Muscle of arm (tissue), 12 donors: Measurements from ENCODE around the gene ACAT2. TPM values are rescaled to one million over a fixed set of nuclear protein-coding genes. Genes with fewer than 3 reads are reported as not detected.
"Not testable (repeated sequence)": the region's sequence is repeated elsewhere in the genome, so short reads cannot be mapped to it uniquely, and the experiment has no call there.

ENCODE experiments used
- DNase-seq: peaks from one replicate; pipeline ENCODE4 v3.0.0-alpha.2; 2013
- polyA plus RNA-seq, 12 donors: library from polyadenylated mRNA; unstranded; fragments of 120-200 nt; gene quantifications; one replicate each; pipeline ENCODE4 v1.2.1, GENCODE V29; 2013; ENCODE audit not compliant: insufficient read length in 12 of 12

ACAT2 gene
- polyA plus RNA-seq, 12 donors: 7.8 to 30.6 (median 19.7) TPM; not detected in 1

DNA sequence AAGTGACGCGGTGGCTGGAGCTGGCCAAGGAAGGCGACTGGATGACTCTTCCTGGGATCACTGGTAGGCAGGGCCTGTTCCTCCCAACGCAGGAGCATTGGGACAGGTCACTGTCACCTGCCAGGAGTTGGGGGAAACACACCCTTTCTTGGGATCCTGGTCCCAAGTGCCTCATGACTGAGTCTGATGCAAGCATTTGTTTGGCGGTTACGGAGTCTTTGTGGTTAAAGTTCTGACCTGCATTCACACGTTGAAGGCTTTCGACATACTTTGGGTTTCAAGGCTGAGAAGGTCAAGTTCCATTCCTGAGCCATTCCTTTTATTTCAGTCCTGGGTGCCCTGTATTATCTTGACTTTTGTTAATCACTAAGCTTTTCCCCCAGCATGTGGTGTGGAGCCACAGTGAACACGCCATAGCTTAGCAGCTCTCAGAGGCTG, 44.2 kb downstream of the ACAT2 start:
- DNase-seq: no peak

GRCh38 chr6:159807150-159807858, 45.5 kb downstream of the ACAT2 start:
- no peak for DNase-seq

GRCh38 chr6:159808647-159809046, 46.8 kb downstream of the ACAT2 start:
- no peak for DNase-seq

DNA sequence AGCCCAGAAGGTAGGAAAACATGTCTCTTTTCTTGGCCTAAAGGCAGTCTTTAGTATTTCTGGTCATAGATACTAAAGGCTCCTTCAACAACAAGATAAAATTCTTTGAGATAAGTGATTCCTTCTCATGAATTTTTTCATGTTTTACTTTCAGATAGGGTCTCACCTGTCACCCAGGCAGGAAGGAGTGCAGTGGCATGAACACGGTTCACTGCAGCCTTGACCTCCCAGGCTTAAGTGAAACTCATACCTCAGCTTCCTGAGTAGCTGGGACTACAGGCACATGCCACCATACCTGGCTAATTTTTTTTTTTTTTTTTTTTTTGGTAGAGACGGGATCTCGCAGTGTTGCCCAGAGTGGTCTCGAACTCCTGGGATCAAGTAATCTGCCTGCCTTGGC, 47.3 kb downstream of the ACAT2 start:
- DNase-seq: no peak

- DNase-seq: no peak
These were observed 51.9 kb downstream of the ACAT2 start for GRCh38 chr6:159813781-159814180.

- DNase-seq: no peak
These were observed 53.6 kb downstream of the ACAT2 start for GRCh38 chr6:159815410-159815809.

DNA sequence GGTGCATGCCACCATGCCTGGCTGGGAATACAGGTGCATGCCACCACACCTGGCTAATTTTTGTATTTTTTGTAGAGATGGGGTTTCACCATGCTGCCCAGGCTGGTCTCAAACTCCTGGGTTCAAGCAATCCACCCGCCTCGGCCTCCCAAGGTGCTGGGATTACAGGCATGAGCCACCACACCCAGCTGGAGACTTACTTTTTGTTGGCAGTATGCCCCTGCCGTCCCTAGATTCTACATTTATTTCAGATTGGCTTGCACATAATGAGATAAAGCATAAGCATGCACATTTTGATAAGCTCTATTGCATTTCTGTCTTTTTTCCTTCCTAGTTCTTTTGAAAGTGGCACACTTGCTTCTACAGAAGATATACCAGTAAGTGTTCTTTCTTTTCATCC, 54.9 kb downstream of the ACAT2 start:
- DNase-seq: not testable (repeated sequence)

- DNase-seq: no peak
These were observed 56.3 kb downstream of the ACAT2 start for GRCh38 chr6:159817951-159818739.

DNA sequence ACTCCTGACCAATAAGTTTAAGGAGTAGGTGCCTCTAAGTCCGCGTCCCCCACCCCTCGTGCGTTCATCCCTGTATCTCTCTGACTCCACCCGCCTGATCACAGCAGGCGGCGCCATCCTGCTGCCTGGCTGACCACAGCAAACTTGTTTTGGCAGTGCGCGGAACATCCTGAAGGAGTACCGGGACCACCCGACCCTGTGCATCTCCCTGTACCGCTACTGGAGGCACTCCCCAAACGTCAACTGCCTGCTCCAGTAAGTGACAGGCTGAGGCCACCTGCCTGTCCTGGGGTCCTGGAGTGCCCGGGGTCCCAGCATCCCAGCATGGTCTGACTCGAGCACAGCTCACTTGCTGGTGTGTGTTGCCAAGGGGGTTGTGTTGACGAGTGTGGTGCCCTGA, 57.3 kb downstream of the ACAT2 start:
- no peak for DNase-seq

DNA sequence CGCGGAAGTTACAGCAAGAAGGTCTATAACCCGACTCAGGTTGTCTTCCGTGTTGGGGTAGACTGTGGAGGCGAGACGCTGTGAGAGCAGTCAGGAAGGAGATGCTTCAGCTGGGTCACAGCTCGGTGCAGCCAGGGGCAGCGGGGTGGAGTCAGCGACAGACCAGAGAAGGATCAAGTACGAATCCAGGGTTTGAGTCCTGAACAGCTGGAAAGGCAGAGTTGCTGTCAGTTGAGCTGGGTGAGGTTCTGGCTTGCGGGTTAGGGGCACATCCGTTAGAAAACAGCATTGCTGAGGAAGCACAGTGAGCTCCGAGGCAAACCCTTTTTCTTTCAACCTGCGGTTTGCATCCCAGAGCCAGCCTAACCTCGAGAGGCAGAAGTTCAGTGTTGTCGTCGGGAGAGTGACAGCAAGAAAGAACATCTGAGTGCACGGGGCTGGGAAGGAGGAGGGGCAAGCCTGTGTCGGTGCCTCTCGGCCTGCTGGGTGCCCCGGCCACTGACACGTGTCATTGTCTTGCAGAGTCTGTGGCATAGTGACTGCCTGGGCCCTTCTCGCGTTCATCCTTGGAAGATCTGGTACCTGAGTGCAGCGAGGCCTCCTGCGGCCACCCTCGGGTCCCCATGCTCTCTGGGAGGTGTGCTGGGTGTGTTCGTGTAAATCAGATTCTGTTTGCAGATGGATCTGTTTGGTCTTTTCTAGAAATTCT, 58.2 kb downstream of the ACAT2 start:
- no peak for DNase-seq

GRCh38 chr6:159821122-159821521, 59.3 kb downstream of the ACAT2 start:
- DNase-seq: no peak

DNA sequence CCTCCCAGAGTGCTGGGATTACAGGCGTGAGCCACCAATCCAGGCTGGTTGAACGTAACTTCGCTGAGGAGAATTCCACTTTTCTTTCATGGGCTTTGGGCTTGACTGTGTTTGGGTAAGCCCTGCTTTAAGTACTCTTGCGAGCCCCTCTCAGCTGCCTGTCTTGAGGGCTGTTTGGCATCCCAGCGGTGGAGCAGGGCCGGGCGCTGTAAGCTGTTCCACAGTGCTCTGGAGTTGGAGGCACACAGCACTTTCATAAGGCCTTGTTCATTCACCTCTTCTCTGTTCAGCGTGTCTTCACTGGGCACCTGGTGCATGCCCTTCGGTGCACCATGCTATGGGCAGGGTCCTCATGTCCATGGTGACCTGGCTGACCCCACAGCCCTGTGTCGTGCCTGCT, 59.9 kb downstream of the ACAT2 start:
- no peak for DNase-seq

DNA sequence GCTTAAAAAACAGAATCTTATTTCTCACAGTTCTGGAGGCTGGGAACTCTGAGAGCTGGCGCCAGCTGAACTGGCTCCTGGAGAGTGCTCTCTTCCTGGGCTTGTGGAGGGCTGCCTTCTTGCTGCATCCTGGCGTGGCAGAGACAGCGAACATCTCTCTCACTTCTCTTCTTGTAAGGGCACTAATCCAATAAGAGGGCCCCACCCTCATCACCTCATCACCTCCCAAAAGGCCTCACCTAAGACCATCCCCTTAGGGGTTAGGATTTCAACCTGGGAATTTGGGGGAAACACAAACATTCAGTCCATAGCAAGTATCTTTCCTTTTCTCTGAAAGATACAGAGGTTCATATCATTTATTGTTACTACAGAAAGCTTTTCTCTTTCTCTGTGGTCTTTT, 62.1 kb downstream of the ACAT2 start:
- DNase-seq: no peak

DNA sequence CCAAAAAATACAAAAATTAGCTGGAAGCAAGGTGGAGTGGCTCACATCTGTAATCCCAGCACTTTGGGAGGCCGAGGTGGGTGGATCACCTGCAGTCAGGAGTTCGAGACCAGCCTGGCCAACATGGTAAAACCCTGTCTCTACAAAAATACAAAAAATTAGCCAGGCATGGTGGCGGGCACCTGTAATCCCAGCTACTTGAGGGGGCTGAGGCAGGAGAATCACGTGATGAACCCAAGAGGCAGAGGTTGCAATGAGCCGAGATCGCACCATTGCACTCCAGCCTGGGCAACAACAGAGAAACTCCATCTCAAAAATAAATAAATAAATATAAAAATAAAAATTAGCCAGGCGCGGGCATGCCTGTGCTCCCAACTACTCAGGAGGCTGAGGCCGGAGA, 62.8 kb downstream of the ACAT2 start:
- not testable (repeated sequence) for DNase-seq

DNA sequence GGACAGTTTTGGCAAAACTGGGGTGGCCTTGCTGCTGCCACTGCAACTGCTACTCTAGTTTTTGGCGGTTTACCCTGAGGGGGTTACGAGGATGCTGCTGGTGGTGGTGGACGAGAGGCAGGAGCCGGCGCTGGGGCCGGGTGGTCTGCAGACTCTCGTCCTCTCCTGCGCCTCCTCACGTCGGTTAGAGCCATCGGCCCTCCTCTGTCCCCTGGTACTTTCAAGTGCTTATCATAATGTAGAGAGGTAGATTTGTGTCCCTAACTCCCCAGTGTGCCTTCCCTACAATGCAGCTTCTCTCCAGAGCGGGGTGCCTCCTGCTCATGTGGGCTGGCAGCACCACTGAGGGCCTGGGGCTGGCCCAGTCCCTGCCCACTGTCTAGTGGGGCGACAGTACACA, 64.2 kb downstream of the ACAT2 start:
- DNase-seq: no peak

DNA sequence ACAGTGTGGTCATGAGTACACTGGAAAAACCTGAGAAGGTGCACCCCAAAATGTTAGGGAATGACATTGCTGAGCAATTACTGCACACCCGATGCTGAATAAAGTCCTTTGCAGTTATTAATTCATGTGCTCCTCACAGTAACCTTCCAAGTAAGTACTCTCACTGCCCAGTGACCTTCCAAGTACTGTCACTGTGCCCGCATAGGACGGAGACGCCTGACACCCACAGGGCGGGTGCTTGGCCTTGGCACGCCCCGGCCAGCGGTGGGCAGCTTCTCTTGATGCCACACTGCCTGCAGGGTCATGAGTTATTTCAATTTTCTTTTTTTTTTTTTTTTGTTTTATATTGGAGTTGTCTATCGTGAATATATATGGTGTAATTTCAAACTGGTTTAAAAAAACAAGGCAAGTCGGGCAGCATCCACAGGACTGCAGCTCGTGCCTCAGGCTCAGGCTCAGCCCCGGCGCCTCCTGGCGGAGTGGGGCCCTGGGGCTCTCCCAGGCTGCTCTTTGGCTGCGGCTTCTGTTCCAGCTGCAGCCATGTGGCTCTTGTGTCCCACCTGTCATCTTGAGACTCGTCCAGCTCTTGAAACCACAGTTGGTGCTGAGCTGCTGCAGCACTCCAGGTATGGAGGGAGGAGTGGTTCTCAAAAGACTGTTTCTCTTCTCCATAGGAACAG, 65.3 kb downstream of the ACAT2 start:
- DNase-seq: no peak

- DNase-seq: no peak
These were observed 66.2 kb downstream of the ACAT2 start for GRCh38 chr6:159828074-159828473.

Other genes starting within 250 kb of the ACAT2 start
- 100 to 1,000 TPM in 5 of 12 donors, 10 to 100 TPM in 6, not detected in 1; 66.3 to 109 (median 97.4) TPM for gene SOD2, start 68.8 kb upstream of the ACAT2 start, polyA plus RNA-seq
- gene WTAP, start 34.5 kb upstream of the ACAT2 start, polyA plus RNA-seq: 100 to 1,000 TPM in 2 of 12 donors, 10 to 100 TPM in 10; 63.0 to 348 (median 84.9) TPM
- 100 to 1,000 TPM in 11 of 12 donors, not detected in 1; 122 to 231 (median 218) TPM for gene TCP1, start 27.6 kb downstream of the ACAT2 start, polyA plus RNA-seq
- gene MRPL18, start 28.4 kb downstream of the ACAT2 start, polyA plus RNA-seq: 10 to 100 TPM in 11 of 12 donors, not detected in 1; 54.5 to 74.2 (median 66.3) TPM
- gene PNLDC1, start 38.2 kb downstream of the ACAT2 start, polyA plus RNA-seq: under 1 TPM in 8 of 12 donors, not detected in 4; 0.13 to 0.54 (median 0.22) TPM
- gene MAS1, start 128.9 kb downstream of the ACAT2 start, polyA plus RNA-seq: 1 to 10 TPM in 1 of 12 donors, under 1 TPM in 9, not detected in 2; 0.11 to 1.1 (median 0.30) TPM
- 100 to 1,000 TPM in 9 of 12 donors, 10 to 100 TPM in 2, not detected in 1; 74.0 to 149 (median 125) TPM for gene IGF2R, start 207.0 kb downstream of the ACAT2 start, polyA plus RNA-seq